ENCODE data around the gene FAAH. TPM values are rescaled to one million over a fixed set of nuclear protein-coding genes. Genes with fewer than 3 reads are reported as not detected.

Gene FAAH
- polyA plus RNA-seq, 1 of the 3 experiments (the other 2 are of a cell fraction) = 1.2 TPM

- POLR2A ChIA-PET = no interaction called here
- no peak for DNase-seq
These were observed 48.8 kb upstream of the FAAH start for GRCh38 chr1:46345281-46345680.

GRCh38 chr1:46352363-46352762, 41.8 kb upstream of the FAAH start:
- Histone ChIP-seq H3K79me2 (ENCODE audit: insufficient read depth) (peaks cover 5% of the 10 kb centered on the region; the same call in 1 of the 2 replicates), H3K36me3 (replicated peaks in 1 of 2; ENCODE audit: control insufficient read depth in 1 of 2, insufficient read depth in 2 of 2, low read length in 1 of 2) (peaks cover 42 to 53% of the 10 kb centered on the region in 2 experiments), H3K9me2 (no peaks in the 10 kb centered on the region), H3F3A (replicated peaks; ENCODE audit: insufficient read depth) (peaks cover 2% of the 10 kb centered on the region), H3K9me3 (no peaks in the 10 kb centered on the region), H3K4me3 (ENCODE audit: low read depth in 2 of 2, low read length in 1 of 2) (no peak overlapping the region), H4K20me1 (ENCODE audit: insufficient read depth) (no peaks in the 10 kb centered on the region), H3K9ac (no peak overlapping the region), H3K4me1 (ENCODE audit: control insufficient read depth in 1 of 2, insufficient read depth in 2 of 2, low read depth in 1 of 2, low read length in 1 of 2) (no peaks in the 10 kb centered on the region), H3K27me3 (ENCODE audit: insufficient read depth) (no peaks in the 10 kb centered on the region), H3K4me2 (no peak overlapping the region), H2AFZ (ENCODE audit: low read depth) (no peak overlapping the region), H3K27ac (ENCODE audit: low read depth in 2 of 2, low read length in 1 of 2) (no peak overlapping the region)
- TF ChIP-seq GABPA (IDR thresholded peaks at IDR 0.05; ENCODE audit: low read depth) (no peak), RCOR1 (IDR thresholded peaks at IDR 0.05; ENCODE audit: low read length) (no peak), TAF1 (IDR thresholded peaks at IDR 0.05; ENCODE audit: borderline replicate concordance, low read depth, low read length) (no peak), ZBTB33 (IDR thresholded peaks at IDR 0.05; ENCODE audit: borderline replicate concordance, low read depth) (no peak), FOXJ3 (CRISPR knock-in tag; IDR thresholded peaks at IDR 0.05) (no peak)
- TF ChIP-seq, protein P1, sequence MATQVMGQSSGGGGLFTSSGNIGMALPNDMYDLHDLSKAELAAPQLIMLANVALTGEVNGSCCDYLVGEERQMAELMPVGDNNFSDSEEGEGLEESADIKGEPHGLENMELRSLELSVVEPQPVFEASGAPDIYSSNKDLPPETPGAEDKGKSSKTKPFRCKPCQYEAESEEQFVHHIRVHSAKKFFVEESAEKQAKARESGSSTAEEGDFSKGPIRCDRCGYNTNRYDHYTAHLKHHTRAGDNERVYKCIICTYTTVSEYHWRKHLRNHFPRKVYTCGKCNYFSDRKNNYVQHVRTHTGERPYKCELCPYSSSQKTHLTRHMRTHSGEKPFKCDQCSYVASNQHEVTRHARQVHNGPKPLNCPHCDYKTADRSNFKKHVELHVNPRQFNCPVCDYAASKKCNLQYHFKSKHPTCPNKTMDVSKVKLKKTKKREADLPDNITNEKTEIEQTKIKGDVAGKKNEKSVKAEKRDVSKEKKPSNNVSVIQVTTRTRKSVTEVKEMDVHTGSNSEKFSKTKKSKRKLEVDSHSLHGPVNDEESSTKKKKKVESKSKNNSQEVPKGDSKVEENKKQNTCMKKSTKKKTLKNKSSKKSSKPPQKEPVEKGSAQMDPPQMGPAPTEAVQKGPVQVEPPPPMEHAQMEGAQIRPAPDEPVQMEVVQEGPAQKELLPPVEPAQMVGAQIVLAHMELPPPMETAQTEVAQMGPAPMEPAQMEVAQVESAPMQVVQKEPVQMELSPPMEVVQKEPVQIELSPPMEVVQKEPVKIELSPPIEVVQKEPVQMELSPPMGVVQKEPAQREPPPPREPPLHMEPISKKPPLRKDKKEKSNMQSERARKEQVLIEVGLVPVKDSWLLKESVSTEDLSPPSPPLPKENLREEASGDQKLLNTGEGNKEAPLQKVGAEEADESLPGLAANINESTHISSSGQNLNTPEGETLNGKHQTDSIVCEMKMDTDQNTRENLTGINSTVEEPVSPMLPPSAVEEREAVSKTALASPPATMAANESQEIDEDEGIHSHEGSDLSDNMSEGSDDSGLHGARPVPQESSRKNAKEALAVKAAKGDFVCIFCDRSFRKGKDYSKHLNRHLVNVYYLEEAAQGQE (IDR thresholded peaks at IDR 0.05; ENCODE audit: low read depth, low read length) = no peak
- TF ChIP-seq, protein P2, sequence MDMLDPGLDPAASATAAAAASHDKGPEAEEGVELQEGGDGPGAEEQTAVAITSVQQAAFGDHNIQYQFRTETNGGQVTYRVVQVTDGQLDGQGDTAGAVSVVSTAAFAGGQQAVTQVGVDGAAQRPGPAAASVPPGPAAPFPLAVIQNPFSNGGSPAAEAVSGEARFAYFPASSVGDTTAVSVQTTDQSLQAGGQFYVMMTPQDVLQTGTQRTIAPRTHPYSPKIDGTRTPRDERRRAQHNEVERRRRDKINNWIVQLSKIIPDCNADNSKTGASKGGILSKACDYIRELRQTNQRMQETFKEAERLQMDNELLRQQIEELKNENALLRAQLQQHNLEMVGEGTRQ (IDR thresholded peaks at IDR 0.05; ENCODE audit: borderline replicate concordance, low read depth, low read length) = no peak
- 94% methylated on average over 2 of the region's 2 CpGs for WGBS (ENCODE audit: low lambda C conversion rate)
- ChIA-PET POLR2A (interaction anchor here (1.4 kb wide), 1 partner anchor 9 kb away, joined by 5 read pairs; no protein-coding TSS in a partner anchor), CTCF (no interaction called here)
- DNase-seq = no peak

More at GRCh38 chr1:46345281-46345680, 48.8 kb upstream of the FAAH start:
- CTCF ChIA-PET = no interaction called here
- Histone ChIP-seq H3K4me3 (ENCODE audit: low read depth in 2 of 2, low read length in 1 of 2) (no peak overlapping the region), H3K9me2 (no peaks in the 10 kb centered on the region), H3K36me3 (replicated peaks in 1 of 2; ENCODE audit: control insufficient read depth in 1 of 2, insufficient read depth in 2 of 2, low read length in 1 of 2) (peaks cover 20 to 33% of the 10 kb centered on the region in 2 experiments), H3K79me2 (ENCODE audit: insufficient read depth) (peaks cover 39% of the 10 kb centered on the region), H3K9me3 (no peaks in the 10 kb centered on the region), H2AFZ (ENCODE audit: low read depth) (no peak overlapping the region), H3K4me2 (no peak overlapping the region), H3K4me1 (ENCODE audit: control insufficient read depth in 1 of 2, insufficient read depth in 2 of 2, low read depth in 1 of 2, low read length in 1 of 2) (peaks cover 0 to 12% of the 10 kb centered on the region in 2 experiments; a peak in 1 of 4 replicates), H3K9ac (no peak overlapping the region), H3K27me3 (ENCODE audit: insufficient read depth) (no peaks in the 10 kb centered on the region), H4K20me1 (ENCODE audit: insufficient read depth) (no peaks in the 10 kb centered on the region), H3K27ac (ENCODE audit: low read depth in 2 of 2, low read length in 1 of 2) (no peak overlapping the region), H3F3A (replicated peaks; ENCODE audit: insufficient read depth) (peaks cover 9% of the 10 kb centered on the region)
- TF ChIP-seq, protein P2 (IDR thresholded peaks at IDR 0.05; ENCODE audit: borderline replicate concordance, low read depth, low read length) = no peak
- TF ChIP-seq RFX5 (IDR thresholded peaks at IDR 0.05; ENCODE audit: low read length) = no peak
- TF ChIP-seq IRF3 (IDR thresholded peaks at IDR 0.05; ENCODE audit: low read depth, low read length) = no peak
- no peak for TF ChIP-seq TCF12 (IDR thresholded peaks at IDR 0.05)
- no peak for TF ChIP-seq FOSL2 (IDR thresholded peaks at IDR 0.05; ENCODE audit: borderline replicate concordance, low read depth)
- no peak for TF ChIP-seq GABPA (IDR thresholded peaks at IDR 0.05; ENCODE audit: low read depth)
- TF ChIP-seq RXRA (IDR thresholded peaks at IDR 0.05; ENCODE audit: borderline replicate concordance, low read depth) = no peak
- no peak for TF ChIP-seq EP300 (IDR thresholded peaks at IDR 0.05; ENCODE audit: borderline replicate concordance in 1 of 2, low read depth in 1 of 2, low read length in 1 of 2)
- no peak for TF ChIP-seq ELF1 (IDR thresholded peaks at IDR 0.05)
- TF ChIP-seq NFIC (IDR thresholded peaks at IDR 0.05; ENCODE audit: borderline replicate concordance) = no peak
- no peak for TF ChIP-seq FOXJ3 (CRISPR knock-in tag; IDR thresholded peaks at IDR 0.05)
- TF ChIP-seq TAF1 (IDR thresholded peaks at IDR 0.05; ENCODE audit: borderline replicate concordance, low read depth, low read length) = no peak
- no peak for TF ChIP-seq YY1 (IDR thresholded peaks at IDR 0.05; ENCODE audit: low read depth)
- TF ChIP-seq, protein P3, sequence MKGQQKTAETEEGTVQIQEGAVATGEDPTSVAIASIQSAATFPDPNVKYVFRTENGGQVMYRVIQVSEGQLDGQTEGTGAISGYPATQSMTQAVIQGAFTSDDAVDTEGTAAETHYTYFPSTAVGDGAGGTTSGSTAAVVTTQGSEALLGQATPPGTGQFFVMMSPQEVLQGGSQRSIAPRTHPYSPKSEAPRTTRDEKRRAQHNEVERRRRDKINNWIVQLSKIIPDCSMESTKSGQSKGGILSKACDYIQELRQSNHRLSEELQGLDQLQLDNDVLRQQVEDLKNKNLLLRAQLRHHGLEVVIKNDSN (IDR thresholded peaks at IDR 0.05; ENCODE audit: borderline replicate concordance, low read depth) = no peak
